HAP-1 (cell line): Measurements from ENCODE around the gene TSPY8.
"Not testable (repeated sequence)": the region's sequence is repeated elsewhere in the genome, so short reads cannot be mapped to it uniquely, and the experiment has no call there.

Experiments used
- DNase-seq, 2 experiments: peaks; one replicate each; pipeline ENCODE4 v3.0.0-alpha.2; 2016 to 2020; ENCODE audit warnings: low spot score in 2 of 2
- H3K27me3 ChIP-seq: fragments of 250-450 bp; sonication (Bioruptor Pico); 2 replicates; pipeline ENCODE4 v1.5.1; 2020; ENCODE audit warnings: low read depth, mild to moderate bottlenecking, moderate library complexity
- H3K36me3 ChIP-seq: fragments of 250-450 bp; sonication (Bioruptor Pico); replicated peaks from 2 replicates; pipeline ENCODE4 v1.5.1; 2020; ENCODE audit warnings: mild to moderate bottlenecking
- H3K4me1 ChIP-seq: fragments of 250-450 bp; sonication (Bioruptor Pico); 2 replicates; pipeline ENCODE4 v1.5.1; 2020; ENCODE audit warnings: mild to moderate bottlenecking
- H3K4me3 ChIP-seq: fragments of 250-450 bp; sonication (Bioruptor Pico); 2 replicates; pipeline ENCODE4 v1.5.1; 2020; ENCODE audit warnings: mild to moderate bottlenecking, moderate library complexity
- H3K9me3 ChIP-seq: fragments of 250-450 bp; sonication (Bioruptor Pico); 2 replicates; pipeline ENCODE4 v1.5.1; 2020; ENCODE audit warnings: mild to moderate bottlenecking, moderate library complexity
- in situ Hi-C: fragments of 300-500 bp; cut with MboI; formaldehyde crosslinking; loops from 3 replicates; pipeline ENCODE4 v1.14.3; 2020; ENCODE audit warnings: low sequenced_read_pairs, inconsistent platforms, mixed read lengths

Gene TSPY8, protein sequence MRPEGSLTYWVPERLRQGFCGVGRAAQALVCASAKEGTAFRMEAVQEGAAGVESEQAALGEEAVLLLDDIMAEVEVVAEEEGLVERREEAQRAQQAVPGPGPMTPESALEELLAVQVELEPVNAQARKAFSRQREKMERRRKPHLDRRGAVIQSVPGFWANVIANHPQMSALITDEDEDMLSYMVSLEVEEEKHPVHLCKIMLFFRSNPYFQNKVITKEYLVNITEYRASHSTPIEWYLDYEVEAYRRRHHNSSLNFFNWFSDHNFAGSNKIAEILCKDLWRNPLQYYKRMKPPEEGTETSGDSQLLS

GRCh38 chrY:9357497-9357896 is at the start of gene TSPY8:
Gene TSPY8 (plus strand): TSS chrY:9357797. CDS start chrY:9357843, 46 bp downstream.
- DNase-seq, H3K4me1 ChIP-seq, in situ Hi-C loops, H3K27me3 ChIP-seq, H3K4me3 ChIP-seq, H3K36me3 ChIP-seq, H3K9me3 ChIP-seq: not testable (repeated sequence)

DNA sequence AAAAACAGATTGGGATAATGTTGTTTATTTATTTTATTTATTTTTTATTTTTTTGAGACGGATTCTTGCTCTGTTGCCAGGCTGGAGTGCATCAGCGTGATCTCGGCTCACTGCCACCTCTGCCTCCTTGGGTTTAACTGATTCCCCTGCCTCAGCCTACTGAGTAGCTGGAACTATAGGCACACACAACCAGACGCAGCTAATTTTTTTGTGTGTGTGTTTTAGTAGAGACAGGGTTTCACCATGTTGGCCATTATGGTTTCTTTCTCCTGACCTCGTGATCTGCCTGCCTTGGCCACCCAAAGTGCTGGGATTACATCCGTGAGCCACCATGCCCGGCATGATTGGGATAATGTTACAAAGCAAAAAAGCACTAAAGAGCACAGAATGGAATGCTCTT is 36.6 kb upstream of the TSPY8 start:
- in situ Hi-C loops, result no loop called here
- Histone ChIP-seq H3K4me3 (no peak overlapping the region), H3K36me3 (no peaks in the 10 kb centered on the region), H3K27me3 (no peaks in the 10 kb centered on the region), H3K4me1 (no peaks in the 10 kb centered on the region), H3K9me3 (no peaks in the 10 kb centered on the region)
- DNase-seq, result no peak

DNA sequence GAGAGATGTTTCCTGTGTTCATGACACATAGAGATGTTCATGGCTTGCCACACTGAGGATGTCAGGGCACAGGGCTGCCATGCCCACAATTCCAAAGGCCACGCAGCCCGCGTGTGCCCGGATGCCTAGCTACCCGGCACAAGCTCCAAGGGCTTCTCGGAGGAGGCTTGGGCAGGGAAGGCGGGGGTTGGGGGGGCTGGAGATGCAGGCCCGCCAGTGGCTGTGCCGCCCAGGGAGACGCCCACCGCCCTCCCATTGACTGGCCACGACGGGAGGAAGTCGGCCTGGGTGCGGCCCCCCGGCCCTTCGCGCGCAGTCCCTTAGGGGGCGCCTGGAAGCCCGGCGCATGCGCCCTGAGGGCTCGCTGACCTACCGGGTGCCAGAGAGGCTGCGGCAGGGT is 20.4 kb upstream of the TSPY8 start, which contains the start of gene TSPY4:
TSPY4 (plus strand) TSS at position 301 of the 400 bp plus-strand sequence; CDS start at position 347, 46 bp downstream.
- H3K9me3 ChIP-seq, H3K36me3 ChIP-seq, H3K4me3 ChIP-seq, DNase-seq, H3K27me3 ChIP-seq, H3K4me1 ChIP-seq, in situ Hi-C loops: not testable (repeated sequence)

- in situ Hi-C loops, H3K36me3 ChIP-seq, DNase-seq, H3K9me3 ChIP-seq, H3K4me1 ChIP-seq, H3K4me3 ChIP-seq, H3K27me3 ChIP-seq: not testable (repeated sequence)
These were observed 38.9 kb downstream of the TSPY8 start for GRCh38 chrY:9396527-9396926.

- in situ Hi-C loops, H3K9me3 ChIP-seq, H3K4me1 ChIP-seq: not testable (repeated sequence)
These were observed 40.5 kb downstream of the TSPY8 start, which contains the start of gene TSPY3 for GRCh38 chrY:9398121-9398520. Gene TSPY3 (plus strand): TSS chrY:9398421. CDS start chrY:9398467, 46 bp downstream.

More at GRCh38 chrY:9398121-9398520, 40.5 kb downstream of the TSPY8 start, which contains the start of gene TSPY3:
- H3K27me3 ChIP-seq, H3K36me3 ChIP-seq, H3K4me3 ChIP-seq, DNase-seq: not testable (repeated sequence)
